ENCODE measurements around the gene PCDHGC5. TPM values are rescaled to one million over a fixed set of nuclear protein-coding genes. Genes with fewer than 3 reads are reported as not detected.

PCDHGC5 gene
- total RNA-seq, 2 experiments from 2014 or later, result not detected

GRCh38 chr5:141493500-141494422 is 4.9 kb downstream of the PCDHGC5 start:
- ChIA-PET CTCF (interaction anchor here (0.6 to 2.9 kb wide), 4 partner anchors 8 to 48 kb away, joined by 3 to 13 read pairs (median 6); no protein-coding TSS in a partner anchor), POLR2A (no interaction called here)
- Mint-ChIP-seq H3K4me1 (peaks cover 6% of the 10 kb centered on the region), H3K36me3 (ENCODE audit: low read depth) (peaks cover 2% of the 10 kb centered on the region), H3K27ac (no peak overlapping the region), H3K9me3 (peaks cover 2% of the 10 kb centered on the region), H3K4me3 (no peak overlapping the region), H3K27me3 (peaks cover 62% of the 10 kb centered on the region)
- no peak for DNase-seq

GRCh38 chr5:141494761-141495452 is 6.0 kb downstream of the PCDHGC5 start:
- Mint-ChIP-seq H3K4me1 (peaks cover 6% of the 10 kb centered on the region), H3K4me3 (no peak overlapping the region), H3K27me3 (peaks cover 59% of the 10 kb centered on the region), H3K27ac (no peak overlapping the region), H3K36me3 (ENCODE audit: low read depth) (peaks cover 2% of the 10 kb centered on the region), H3K9me3 (peaks cover 2% of the 10 kb centered on the region)
- CTCF ChIA-PET, result no interaction called here
- POLR2A ChIA-PET, result no interaction called here
- DNase-seq, result no peak

- peaks cover 2% of the 10 kb centered on the region for H3K9me3 Mint-ChIP-seq
- no peak overlapping the region for H3K4me3 Mint-ChIP-seq
- peaks cover 6% of the 10 kb centered on the region for H3K4me1 Mint-ChIP-seq
- H3K27me3 Mint-ChIP-seq, result peaks cover 55% of the 10 kb centered on the region
- POLR2A ChIA-PET, result no interaction called here
- H3K36me3 Mint-ChIP-seq (ENCODE audit: low read depth), result peaks cover 2% of the 10 kb centered on the region
- CTCF ChIA-PET, result no interaction called here
- DNase-seq, result no peak
- no peak overlapping the region for H3K27ac Mint-ChIP-seq
Observed at GRCh38 chr5:141495453-141495811, 6.6 kb downstream of the PCDHGC5 start.

GRCh38 chr5:141496038-141496437 is 7.2 kb downstream of the PCDHGC5 start:
- H3K36me3 Mint-ChIP-seq (ENCODE audit: low read depth), result peaks cover 2% of the 10 kb centered on the region
- CTCF ChIA-PET, result no interaction called here
- H3K27ac Mint-ChIP-seq, result no peak overlapping the region
- POLR2A ChIA-PET, result no interaction called here
- DNase-seq, result no peak
- H3K4me3 Mint-ChIP-seq, result no peak overlapping the region
- H3K4me1 Mint-ChIP-seq, result peaks cover 6% of the 10 kb centered on the region
- H3K9me3 Mint-ChIP-seq, result peaks cover 2% of the 10 kb centered on the region
- H3K27me3 Mint-ChIP-seq, result peaks cover 49% of the 10 kb centered on the region

GRCh38 chr5:141501761-141502160 is 12.9 kb downstream of the PCDHGC5 start:
- no peak for DNase-seq
- CTCF ChIA-PET, result interaction anchor here (1.0 kb wide), 2 partner anchors 9 to 10 kb away, joined by 3 to 4 read pairs; no protein-coding TSS in a partner anchor
- POLR2A ChIA-PET, result no interaction called here
- peaks cover 3% of the 10 kb centered on the region for H3K27me3 Mint-ChIP-seq
- no peak overlapping the region for H3K27ac Mint-ChIP-seq
- no peaks in the 10 kb centered on the region for H3K4me1 Mint-ChIP-seq
- H3K9me3 Mint-ChIP-seq, result no peaks in the 10 kb centered on the region
- H3K4me3 Mint-ChIP-seq, result no peak overlapping the region
- no peaks in the 10 kb centered on the region for H3K36me3 Mint-ChIP-seq (ENCODE audit: low read depth)

GRCh38 chr5:141503681-141504080 is 14.8 kb downstream of the PCDHGC5 start:
- Mint-ChIP-seq H3K36me3 (ENCODE audit: low read depth) (no peaks in the 10 kb centered on the region), H3K9me3 (no peaks in the 10 kb centered on the region), H3K27me3 (peaks cover 3% of the 10 kb centered on the region), H3K4me3 (no peak overlapping the region), H3K27ac (no peak overlapping the region), H3K4me1 (no peaks in the 10 kb centered on the region)
- POLR2A ChIA-PET, result no interaction called here
- CTCF ChIA-PET, result interaction anchor here (1.1 to 1.5 kb wide), 2 partner anchors 9 to 15 kb away, joined by 3 to 6 read pairs; no protein-coding TSS in a partner anchor
- DNase-seq, result no peak

- H3K9me3 Mint-ChIP-seq, result no peaks in the 10 kb centered on the region
- no peak overlapping the region for H3K27ac Mint-ChIP-seq
- POLR2A ChIA-PET, result no interaction called here
- H3K36me3 Mint-ChIP-seq (ENCODE audit: low read depth), result no peaks in the 10 kb centered on the region
- no peak for DNase-seq
- H3K27me3 Mint-ChIP-seq, result no peaks in the 10 kb centered on the region
- H3K4me3 Mint-ChIP-seq, result no peak overlapping the region
- CTCF ChIA-PET, result interaction anchor here (1.1 to 1.5 kb wide), 2 partner anchors 8 to 14 kb away, joined by 3 to 6 read pairs; no protein-coding TSS in a partner anchor
- H3K4me1 Mint-ChIP-seq, result no peaks in the 10 kb centered on the region
Observed at GRCh38 chr5:141504216-141504615, 15.3 kb downstream of the PCDHGC5 start.

GRCh38 chr5:141506381-141507155 is 17.7 kb downstream of the PCDHGC5 start:
- POLR2A ChIA-PET, result interaction anchor here (0.5 kb wide), 1 partner anchor 8 kb away, joined by 8 read pairs; no protein-coding TSS in a partner anchor

GRCh38 chr5:141507387-141508091 is 18.7 kb downstream of the PCDHGC5 start:
- Mint-ChIP-seq H3K4me1 (peaks cover 4% of the 10 kb centered on the region), H3K27ac (no peak overlapping the region), H3K36me3 (ENCODE audit: low read depth) (no peaks in the 10 kb centered on the region), H3K27me3 (no peaks in the 10 kb centered on the region), H3K9me3 (no peaks in the 10 kb centered on the region), H3K4me3 (no peak overlapping the region)
- DNase-seq, result no peak
- ChIA-PET CTCF (interaction anchor here (0.8 to 2.7 kb wide), 8 partner anchors 10 to 180 kb away, joined by 3 to 7 read pairs (median 3); partner anchors contain the start of genes DIAPH1, PCDHGA12, PCDHGA4 and PCDHGC4), POLR2A (interaction anchor here (0.5 kb wide), 1 partner anchor 7 kb away, joined by 8 read pairs; no protein-coding TSS in a partner anchor)

More at GRCh38 chr5:141506381-141507155, 17.7 kb downstream of the PCDHGC5 start:
- no peaks in the 10 kb centered on the region for H3K4me1 Mint-ChIP-seq
- no peak for DNase-seq
- CTCF ChIA-PET, result interaction anchor here (0.7 to 2.7 kb wide), 6 partner anchors 11 to 151 kb away, joined by 3 to 7 read pairs (median 3); partner anchors contain the start of genes PCDHGA4 and PCDHGC4
- H3K4me3 Mint-ChIP-seq, result no peak overlapping the region
- no peaks in the 10 kb centered on the region for H3K27me3 Mint-ChIP-seq
- H3K9me3 Mint-ChIP-seq, result no peaks in the 10 kb centered on the region
- no peaks in the 10 kb centered on the region for H3K36me3 Mint-ChIP-seq (ENCODE audit: low read depth)
- no peak overlapping the region for H3K27ac Mint-ChIP-seq

GRCh38 chr5:141508440-141508797 is 19.5 kb downstream of the PCDHGC5 start:
- ChIA-PET POLR2A (no interaction called here), CTCF (interaction anchor here (0.8 to 2.7 kb wide), 5 partner anchors 16 to 181 kb away, joined by 3 to 7 read pairs (median 3); partner anchors contain the start of genes DIAPH1, PCDHGA12 and PCDHGB3)
- no peak overlapping the region for H3K27ac Mint-ChIP-seq
- no peaks in the 10 kb centered on the region for H3K9me3 Mint-ChIP-seq
- H3K4me1 Mint-ChIP-seq, result peaks cover 11% of the 10 kb centered on the region
- H3K27me3 Mint-ChIP-seq, result no peaks in the 10 kb centered on the region
- H3K4me3 Mint-ChIP-seq, result no peak overlapping the region
- H3K36me3 Mint-ChIP-seq (ENCODE audit: low read depth), result peaks cover 4% of the 10 kb centered on the region
- no peak for DNase-seq

GRCh38 chr5:141508798-141509611 is 20.1 kb downstream of the PCDHGC5 start:
- H3K27me3 Mint-ChIP-seq, result no peaks in the 10 kb centered on the region
- no peak overlapping the region for H3K4me3 Mint-ChIP-seq
- no peak for DNase-seq
- ChIA-PET CTCF (interaction anchor here (0.9 to 2.7 kb wide), 5 partner anchors 15 to 139 kb away, joined by 3 to 7 read pairs (median 4); partner anchors contain the start of genes PCDHGB3 and PCDHGB6), POLR2A (no interaction called here)
- no peak overlapping the region for H3K27ac Mint-ChIP-seq
- no peaks in the 10 kb centered on the region for H3K9me3 Mint-ChIP-seq
- H3K4me1 Mint-ChIP-seq, result peaks cover 16% of the 10 kb centered on the region
- H3K36me3 Mint-ChIP-seq (ENCODE audit: low read depth), result peaks cover 9% of the 10 kb centered on the region

Data from activated CD4-positive, alpha-beta T cell treated with anti-CD3 and anti-CD28 coated beads, Interleukin-2, amount 10 ng/mL, durations not matched to agents 7 days and 5 days (primary cell).